GM19240 (cell line): ENCODE data around the gene PRELP.
"Not testable (repeated sequence)": the region's sequence is repeated elsewhere in the genome, so short reads cannot be mapped to it uniquely, and the experiment has no call there.

Source experiments
- DNase-seq: peaks from one replicate; pipeline ENCODE4 v3.0.0; 2011; ENCODE audit warnings: low spot score; ENCODE audit not compliant: insufficient read length

The PRELP gene

GRCh38 chr1:203475012-203475981 lies at the start of gene PRELP:
Gene PRELP (plus strand): TSS chr1:203475806. CDS start chr1:203483185, 7,379 bp downstream.
- no peak for DNase-seq

- DNase-seq: no peak
Observed at GRCh38 chr1:203426366-203426765, 49.2 kb upstream of the PRELP start.

GRCh38 chr1:203426870-203427269 lies 48.7 kb upstream of the PRELP start:
- DNase-seq: no peak

- no peak for DNase-seq
Observed at GRCh38 chr1:203427451-203427850, 48.2 kb upstream of the PRELP start.

- no peak for DNase-seq
Observed at GRCh38 chr1:203428981-203429599, 46.5 kb upstream of the PRELP start.

- no peak for DNase-seq
Observed at GRCh38 chr1:203435615-203436014, 40.0 kb upstream of the PRELP start.

- DNase-seq: no peak
Observed at GRCh38 chr1:203437696-203438315, 37.8 kb upstream of the PRELP start.

GRCh38 chr1:203439131-203439730 lies 36.4 kb upstream of the PRELP start:
- DNase-seq: no peak

- no peak for DNase-seq
Observed at GRCh38 chr1:203440771-203441170, 34.8 kb upstream of the PRELP start.

- no peak for DNase-seq
Observed at GRCh38 chr1:203441766-203442165, 33.8 kb upstream of the PRELP start.

GRCh38 chr1:203442821-203443220 lies 32.8 kb upstream of the PRELP start:
- no peak for DNase-seq

- DNase-seq: no peak
Observed at GRCh38 chr1:203443296-203443695, 32.3 kb upstream of the PRELP start.

GRCh38 chr1:203444171-203444576 lies 31.4 kb upstream of the PRELP start:
- DNase-seq: no peak

- no peak for DNase-seq
Observed at GRCh38 chr1:203447151-203447550, 28.5 kb upstream of the PRELP start.

- DNase-seq: not testable (repeated sequence)
Observed at GRCh38 chr1:203447598-203447997, 28.0 kb upstream of the PRELP start.

- DNase-seq: no peak
Observed at GRCh38 chr1:203448521-203449061, 27.0 kb upstream of the PRELP start.

- no peak for DNase-seq
Observed at GRCh38 chr1:203450001-203450400, 25.6 kb upstream of the PRELP start.

GRCh38 chr1:203450479-203451149 lies 25.0 kb upstream of the PRELP start:
- DNase-seq: no peak

GRCh38 chr1:203451836-203452784 lies 23.5 kb upstream of the PRELP start:
- DNase-seq: no peak

- no peak for DNase-seq
Observed at GRCh38 chr1:203453016-203453415, 22.6 kb upstream of the PRELP start.
